Measurements from ENCODE around the gene GPHN.
"Not testable (repeated sequence)": the region's sequence is repeated elsewhere in the genome, so short reads cannot be mapped to it uniquely, and the experiment has no call there.

Gene GPHN

DNA sequence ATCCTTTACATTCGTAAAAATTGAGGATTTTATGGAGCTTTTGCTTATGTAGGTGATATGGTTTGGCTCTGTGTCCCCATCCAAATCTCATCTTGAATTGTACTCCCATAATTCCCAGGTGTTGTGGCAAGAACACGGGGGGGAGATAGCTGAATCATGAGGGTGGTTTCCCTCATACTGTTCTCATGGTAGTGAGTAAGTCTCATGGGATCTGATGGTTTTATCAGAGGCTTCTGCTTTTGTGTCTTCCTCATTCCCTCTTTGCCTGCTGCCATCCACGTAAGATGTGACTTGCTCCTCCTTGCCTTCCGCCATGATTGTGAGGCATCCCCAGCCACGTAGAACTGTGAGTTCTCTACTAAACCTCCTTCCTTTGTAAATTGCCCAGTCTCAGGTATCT is 5.1 kb upstream of the GPHN start:
- H3K36me3 ChIP-seq (ENCODE audit: control insufficient read depth, insufficient read depth, low read length); H3K9ac ChIP-seq (ENCODE audit: low read depth, low read length); H3K27me3 ChIP-seq (ENCODE audit: control insufficient read depth, insufficient read depth, low read length); H3K9me3 ChIP-seq (ENCODE audit: control insufficient read depth, insufficient read depth, low read length); H3K27ac ChIP-seq (ENCODE audit: low read depth, low read length); H3K4me3 ChIP-seq (ENCODE audit: low read depth, low read length); H3K4me1 ChIP-seq (ENCODE audit: control insufficient read depth, insufficient read depth, low read length): not testable (repeated sequence)

GRCh38 chr14:66503532-66503931 is 4.4 kb upstream of the GPHN start:
- Histone ChIP-seq H3K9ac (ENCODE audit: low read depth, low read length) (no peak overlapping the region), H3K9me3 (ENCODE audit: control insufficient read depth, insufficient read depth, low read length) (no peaks in the 10 kb centered on the region)

GRCh38 chr14:66507181-66507721 is 696 bp upstream of the GPHN start:
- peaks cover 4% of the 10 kb centered on the region; the same call in 1 of the 2 replicates for H3K4me1 ChIP-seq (ENCODE audit: control insufficient read depth, insufficient read depth, low read length)
- no peaks in the 10 kb centered on the region for H3K36me3 ChIP-seq (ENCODE audit: control insufficient read depth, insufficient read depth, low read length)
- H3K4me3 ChIP-seq (ENCODE audit: low read depth, low read length) = peak overlapping the region; percentile 86
- peak overlapping the region; percentile 73 for H3K27ac ChIP-seq (ENCODE audit: low read depth, low read length)
- H3K9me3 ChIP-seq (ENCODE audit: control insufficient read depth, insufficient read depth, low read length) = no peaks in the 10 kb centered on the region
- H3K9ac ChIP-seq (ENCODE audit: low read depth, low read length) = peak overlapping the region; percentile 75
- H3K27me3 ChIP-seq (ENCODE audit: control insufficient read depth, insufficient read depth, low read length) = peaks cover 21% of the 10 kb centered on the region

More at GRCh38 chr14:66503532-66503931, 4.4 kb upstream of the GPHN start:
- no peak overlapping the region for H3K4me3 ChIP-seq (ENCODE audit: low read depth, low read length)
- no peaks in the 10 kb centered on the region for H3K36me3 ChIP-seq (ENCODE audit: control insufficient read depth, insufficient read depth, low read length)
- H3K27me3 ChIP-seq (ENCODE audit: control insufficient read depth, insufficient read depth, low read length) = peaks cover 4% of the 10 kb centered on the region; the same call in 1 of the 2 replicates
- H3K4me1 ChIP-seq (ENCODE audit: control insufficient read depth, insufficient read depth, low read length) = no peaks in the 10 kb centered on the region
- H3K27ac ChIP-seq (ENCODE audit: low read depth, low read length) = no peak overlapping the region

- Histone ChIP-seq H3K4me3 (ENCODE audit: low read depth, low read length) (peak overlapping the region; percentile 86), H3K27ac (ENCODE audit: low read depth, low read length) (peak overlapping the region; percentile 73), H3K9ac (ENCODE audit: low read depth, low read length) (peak overlapping the region; percentile 55; the same call in 1 of the 2 replicates), H3K4me1 (ENCODE audit: control insufficient read depth, insufficient read depth, low read length) (peaks cover 4% of the 10 kb centered on the region; the same call in 1 of the 2 replicates), H3K9me3 (ENCODE audit: control insufficient read depth, insufficient read depth, low read length) (no peaks in the 10 kb centered on the region), H3K27me3 (ENCODE audit: control insufficient read depth, insufficient read depth, low read length) (peaks cover 21% of the 10 kb centered on the region), H3K36me3 (ENCODE audit: control insufficient read depth, insufficient read depth, low read length) (no peaks in the 10 kb centered on the region)
These were observed 549 bp downstream of the GPHN start for GRCh38 chr14:66508547-66508845.

- H3K4me3 ChIP-seq (ENCODE audit: low read depth, low read length) = peak overlapping the region; percentile 86
- H3K9ac ChIP-seq (ENCODE audit: low read depth, low read length) = peak overlapping the region; percentile 55; the same call in 1 of the 2 replicates
- H3K4me1 ChIP-seq (ENCODE audit: control insufficient read depth, insufficient read depth, low read length) = peaks cover 4% of the 10 kb centered on the region; the same call in 1 of the 2 replicates
- peaks cover 21% of the 10 kb centered on the region for H3K27me3 ChIP-seq (ENCODE audit: control insufficient read depth, insufficient read depth, low read length)
- H3K9me3 ChIP-seq (ENCODE audit: control insufficient read depth, insufficient read depth, low read length) = no peaks in the 10 kb centered on the region
- H3K27ac ChIP-seq (ENCODE audit: low read depth, low read length) = peak overlapping the region; percentile 73
- no peaks in the 10 kb centered on the region for H3K36me3 ChIP-seq (ENCODE audit: control insufficient read depth, insufficient read depth, low read length)
These were observed 1.1 kb downstream of the GPHN start for GRCh38 chr14:66508846-66509621.

DNA sequence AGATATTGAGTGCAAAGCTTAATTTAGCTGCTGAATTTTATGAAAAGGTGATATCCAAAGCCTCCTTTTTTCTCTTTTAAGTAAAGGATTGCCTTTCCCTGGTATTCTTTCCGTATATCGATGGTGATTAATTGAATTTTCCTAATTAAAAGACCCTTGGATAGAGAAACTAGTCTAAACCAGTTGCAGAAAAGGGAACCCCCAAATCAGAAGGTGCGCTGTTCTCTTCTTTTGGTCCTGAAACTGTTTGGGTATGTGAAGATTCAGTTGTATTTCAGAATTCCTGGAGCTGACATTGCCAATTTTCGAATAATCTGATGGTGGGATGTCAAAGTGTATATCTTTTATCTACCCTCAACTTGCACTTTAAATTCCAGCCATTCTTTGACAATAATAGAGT is 1.9 kb downstream of the GPHN start:
- no peak overlapping the region for H3K27ac ChIP-seq (ENCODE audit: low read depth, low read length)

GRCh38 chr14:66511849-66512248 is 3.9 kb downstream of the GPHN start:
- no peak overlapping the region for H3K9ac ChIP-seq (ENCODE audit: low read depth, low read length)
- no peak overlapping the region for H3K27ac ChIP-seq (ENCODE audit: low read depth, low read length)
- no peaks in the 10 kb centered on the region for H3K36me3 ChIP-seq (ENCODE audit: control insufficient read depth, insufficient read depth, low read length)
- no peak overlapping the region for H3K4me3 ChIP-seq (ENCODE audit: low read depth, low read length)
- H3K27me3 ChIP-seq (ENCODE audit: control insufficient read depth, insufficient read depth, low read length) = peaks cover 18% of the 10 kb centered on the region
- no peaks in the 10 kb centered on the region for H3K9me3 ChIP-seq (ENCODE audit: control insufficient read depth, insufficient read depth, low read length)
- peaks cover 4% of the 10 kb centered on the region; the same call in 1 of the 2 replicates for H3K4me1 ChIP-seq (ENCODE audit: control insufficient read depth, insufficient read depth, low read length)

More for the DNA sequence above, 1.9 kb downstream of the GPHN start:
- no peaks in the 10 kb centered on the region for H3K36me3 ChIP-seq (ENCODE audit: control insufficient read depth, insufficient read depth, low read length)
- H3K9ac ChIP-seq (ENCODE audit: low read depth, low read length) = no peak overlapping the region
- peaks cover 21% of the 10 kb centered on the region for H3K27me3 ChIP-seq (ENCODE audit: control insufficient read depth, insufficient read depth, low read length)
- no peaks in the 10 kb centered on the region for H3K9me3 ChIP-seq (ENCODE audit: control insufficient read depth, insufficient read depth, low read length)
- H3K4me1 ChIP-seq (ENCODE audit: control insufficient read depth, insufficient read depth, low read length) = peaks cover 4% of the 10 kb centered on the region; the same call in 1 of the 2 replicates
- peak overlapping the region; percentile 86 for H3K4me3 ChIP-seq (ENCODE audit: low read depth, low read length)

DNA sequence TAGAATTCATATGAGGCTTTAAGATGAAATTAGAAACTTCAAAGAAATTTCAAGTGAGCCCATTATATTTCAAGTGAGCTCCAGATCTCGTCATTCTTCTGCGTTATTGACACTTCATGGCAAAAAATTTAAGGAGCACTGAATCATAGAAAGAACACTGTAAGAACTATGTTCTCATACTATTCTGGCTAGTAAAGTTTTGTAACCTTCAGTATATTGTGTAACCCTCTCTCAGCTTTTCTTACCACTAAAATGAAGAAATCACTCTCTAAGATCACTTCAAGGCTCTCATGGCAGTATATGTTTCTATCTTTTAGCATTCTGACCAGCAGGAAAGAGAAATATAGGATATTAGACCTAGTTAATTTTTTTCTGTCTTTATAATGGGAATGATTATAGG is 6.3 kb downstream of the GPHN start:
- H3K9ac ChIP-seq (ENCODE audit: low read depth, low read length) = no peak overlapping the region
- no peak overlapping the region for H3K4me3 ChIP-seq (ENCODE audit: low read depth, low read length)
- H3K27ac ChIP-seq (ENCODE audit: low read depth, low read length) = no peak overlapping the region
- H3K27me3 ChIP-seq (ENCODE audit: control insufficient read depth, insufficient read depth, low read length) = peaks cover 16% of the 10 kb centered on the region
- no peaks in the 10 kb centered on the region for H3K36me3 ChIP-seq (ENCODE audit: control insufficient read depth, insufficient read depth, low read length)
- no peaks in the 10 kb centered on the region for H3K9me3 ChIP-seq (ENCODE audit: control insufficient read depth, insufficient read depth, low read length)
- peaks cover 4% of the 10 kb centered on the region; the same call in 1 of the 2 replicates for H3K4me1 ChIP-seq (ENCODE audit: control insufficient read depth, insufficient read depth, low read length)

GRCh38 chr14:66530526-66530925 is 22.6 kb downstream of the GPHN start:
- no peak overlapping the region for H3K4me3 ChIP-seq (ENCODE audit: low read depth, low read length)
- no peak overlapping the region for H3K9ac ChIP-seq (ENCODE audit: low read depth, low read length)
- no peaks in the 10 kb centered on the region for H3K36me3 ChIP-seq (ENCODE audit: control insufficient read depth, insufficient read depth, low read length)
- no peak overlapping the region for H3K27ac ChIP-seq (ENCODE audit: low read depth, low read length)
- no peaks in the 10 kb centered on the region; the same call in 1 of the 2 replicates for H3K4me1 ChIP-seq (ENCODE audit: control insufficient read depth, insufficient read depth, low read length)
- H3K9me3 ChIP-seq (ENCODE audit: control insufficient read depth, insufficient read depth, low read length) = no peaks in the 10 kb centered on the region
- no peaks in the 10 kb centered on the region for H3K27me3 ChIP-seq (ENCODE audit: control insufficient read depth, insufficient read depth, low read length)

- peaks cover 5% of the 10 kb centered on the region; the same call in 1 of the 2 replicates for H3K4me1 ChIP-seq (ENCODE audit: control insufficient read depth, insufficient read depth, low read length)
- no peak overlapping the region for H3K27ac ChIP-seq (ENCODE audit: low read depth, low read length)
- H3K9me3 ChIP-seq (ENCODE audit: control insufficient read depth, insufficient read depth, low read length) = no peaks in the 10 kb centered on the region
- H3K36me3 ChIP-seq (ENCODE audit: control insufficient read depth, insufficient read depth, low read length) = no peaks in the 10 kb centered on the region
- no peaks in the 10 kb centered on the region for H3K27me3 ChIP-seq (ENCODE audit: control insufficient read depth, insufficient read depth, low read length)
- H3K4me3 ChIP-seq (ENCODE audit: low read depth, low read length) = no peak overlapping the region
- H3K9ac ChIP-seq (ENCODE audit: low read depth, low read length) = no peak overlapping the region
These were observed 31.1 kb downstream of the GPHN start for GRCh38 chr14:66539034-66539433.

DNA sequence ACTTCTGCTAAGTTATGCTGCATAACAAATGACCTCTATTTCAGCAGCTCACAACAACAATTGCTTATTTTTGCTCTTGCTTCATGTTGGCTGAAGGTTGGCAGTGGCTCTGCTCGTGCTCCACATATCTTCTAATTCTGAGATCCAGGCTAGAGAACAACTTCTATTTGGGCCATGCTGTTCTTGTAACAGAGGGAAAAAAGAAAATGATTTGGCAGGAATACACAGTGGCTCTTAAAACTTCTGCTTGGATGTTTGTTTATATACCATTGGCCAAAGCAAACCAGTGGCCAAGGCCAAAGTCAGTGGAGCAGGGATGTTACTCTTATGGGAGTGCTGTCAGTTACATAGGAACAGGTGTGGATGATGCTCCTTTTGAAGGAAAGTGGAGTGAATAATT is 32.1 kb downstream of the GPHN start:
- H3K36me3 ChIP-seq (ENCODE audit: control insufficient read depth, insufficient read depth, low read length) = no peaks in the 10 kb centered on the region
- no peak overlapping the region for H3K27ac ChIP-seq (ENCODE audit: low read depth, low read length)
- no peak overlapping the region for H3K4me3 ChIP-seq (ENCODE audit: low read depth, low read length)
- H3K9ac ChIP-seq (ENCODE audit: low read depth, low read length) = no peak overlapping the region
- no peaks in the 10 kb centered on the region for H3K27me3 ChIP-seq (ENCODE audit: control insufficient read depth, insufficient read depth, low read length)
- peaks cover 5% of the 10 kb centered on the region; the same call in 1 of the 2 replicates for H3K4me1 ChIP-seq (ENCODE audit: control insufficient read depth, insufficient read depth, low read length)
- H3K9me3 ChIP-seq (ENCODE audit: control insufficient read depth, insufficient read depth, low read length) = no peaks in the 10 kb centered on the region

Data from HUES48 (cell line).